HepG2 (cell line): ENCODE measurements around the gene TNIP1. TPM values are rescaled to one million over a fixed set of nuclear protein-coding genes. Genes with fewer than 3 reads are reported as not detected.

Source experiments
- ARID4A ChIP-seq: sonication (generic); formaldehyde crosslinking; IDR thresholded peaks from 2 replicates; pipeline ENCODE4 v1.5.0; 2020; ENCODE audit warnings: mild to moderate bottlenecking, missing genetic modification reagents, borderline replicate concordance
- CBFB ChIP-seq: sonication (generic); formaldehyde crosslinking; IDR thresholded peaks from 2 replicates; pipeline ENCODE4 v1.4.0; 2020; ENCODE audit warnings: missing genetic modification reagents
- ERF ChIP-seq: IDR thresholded peaks from 2 replicates; pipeline ENCODE4 v1.6.1; 2018; ENCODE audit warnings: missing biosample characterization, missing genetic modification reagents
- GFI1 ChIP-seq: sonication (generic); formaldehyde crosslinking; IDR thresholded peaks from 2 replicates; pipeline ENCODE4 v1.5.0; 2020; ENCODE audit warnings: missing genetic modification reagents, mild to moderate bottlenecking, borderline replicate concordance
- HMG20B ChIP-seq: conservative IDR thresholded peaks from 2 replicates; pipeline ENCODE4 v1.6.1; 2016; ENCODE audit warnings: missing genetic modification reagents, missing compliant biosample characterization
- HMGA1 ChIP-seq: sonication (generic); formaldehyde crosslinking; conservative IDR thresholded peaks from 2 replicates; pipeline ENCODE4 v1.4.0; 2020; ENCODE audit warnings: missing genetic modification reagents
- HNRNPL ChIP-seq: fragments of 200-400 bp; formaldehyde crosslinking; IDR thresholded peaks from 2 replicates; pipeline ENCODE4 v1.6.1; 2017; ENCODE audit warnings: mild to moderate bottlenecking, low read depth, low read length
- HOXA7 ChIP-seq: sonication (generic); formaldehyde crosslinking; IDR thresholded peaks from 2 replicates; pipeline ENCODE4 v1.8.1; 2022; ENCODE audit warnings: mild to moderate bottlenecking, missing genetic modification reagents, moderate library complexity
- MAFG ChIP-seq: sonication (generic); formaldehyde crosslinking; IDR thresholded peaks from 2 replicates; pipeline ENCODE4 v1.5.1; 2020; ENCODE audit warnings: mild to moderate bottlenecking, missing genetic modification reagents
- PATZ1 ChIP-seq: sonication (generic); formaldehyde crosslinking; IDR thresholded peaks from 2 replicates; pipeline ENCODE4 v1.4.0; 2020; ENCODE audit warnings: missing genetic modification reagents
- POGK ChIP-seq: sonication (generic); formaldehyde crosslinking; conservative IDR thresholded peaks from 2 replicates; pipeline ENCODE4 v1.8.0; 2022; ENCODE audit warnings: mild to moderate bottlenecking, moderate library complexity, missing genetic modification reagents
- PPARG ChIP-seq: conservative IDR thresholded peaks from 2 replicates; pipeline ENCODE4 v1.6.1; 2016; ENCODE audit warnings: missing biosample characterization, missing genetic modification reagents
- SNAPC5 ChIP-seq: sonication (generic); formaldehyde crosslinking; IDR thresholded peaks from 2 replicates; pipeline ENCODE4 v1.8.1; 2023; ENCODE audit warnings: mild to moderate bottlenecking, missing genetic modification reagents, borderline replicate concordance
- TFAP4 ChIP-seq: sonication (generic); IDR thresholded peaks from 2 replicates; pipeline ENCODE4 v1.6.1; 2016; ENCODE audit warnings: low read depth, borderline replicate concordance
- ZFAT ChIP-seq: sonication (generic); formaldehyde crosslinking; conservative IDR thresholded peaks from 2 replicates; pipeline ENCODE4 v1.8.1; 2023; ENCODE audit warnings: missing genetic modification reagents, inconsistent platforms
- ZNF281 ChIP-seq: sonication (generic); formaldehyde crosslinking; IDR thresholded peaks from 2 replicates; pipeline ENCODE4 v1.4.0; 2020; ENCODE audit warnings: missing genetic modification reagents, borderline replicate concordance
- ZNF569 ChIP-seq: sonication (generic); formaldehyde crosslinking; IDR thresholded peaks from 2 replicates; pipeline ENCODE4 v1.5.0; 2020; ENCODE audit warnings: mild to moderate bottlenecking, missing genetic modification reagents, moderate library complexity, borderline replicate concordance
- ZNF766 ChIP-seq: sonication (generic); formaldehyde crosslinking; IDR thresholded peaks from 2 replicates; pipeline ENCODE4 v1.5.0; 2020; ENCODE audit warnings: missing genetic modification reagents, borderline replicate concordance
- polyA plus RNA-seq, 8 experiments: library from polyadenylated mRNA; depleted of rRNA in 3 of 8; stranded (reverse) in 7 of 8; unstranded in 1 of 8; fragments of >200 nt; fragmentation: Illumina TruSeq in 4 of 8; extraction: Trizol in 4 of 8; gene quantifications; 2 replicates each; pipeline versions ENCODE4 v1.2.1 to v1.2.3, GENCODE V29; 2011 to 2016; ENCODE audit warnings: low read depth in 4 of 8, missing spikeins in 1 of 8, mixed read lengths in 1 of 8; ENCODE audit not compliant: insufficient read depth in 1 of 8
- total RNA-seq, 5 experiments: library from RNA; depleted of rRNA; stranded (reverse); fragments of >200 nt; fragmentation: Illumina TruSeq; extraction: Trizol; gene quantifications; 2 replicates each; pipeline ENCODE4 v1.2.3, GENCODE V29; 2016; ENCODE audit warnings: low read depth in 1 of 5

The TNIP1 gene
- total and polyA plus RNA-seq, 2 of the 13 experiments (the other 11 are each of a cell fraction or from before 2014, with no cell fraction given): 26.2 to 45.9 TPM

GRCh38 chr5:151126199-151126645 lies 45.4 kb upstream of the TNIP1 start (continued):
- TF ChIP-seq ZNF281 (CRISPR knock-in tag) (peak; percentile 55; the same call in 1 of the 2 replicates), HMG20B (CRISPR knock-in tag) (no peak), POGK (no peak), ZFAT (CRISPR knock-in tag) (no peak), ZNF766 (CRISPR knock-in tag) (no peak), PATZ1 (CRISPR knock-in tag) (no peak), HOXA7 (CRISPR knock-in tag) (no peak), SNAPC5 (CRISPR knock-in tag) (no peak), HNRNPL (no peak), HMGA1 (CRISPR knock-in tag) (no peak), TFAP4 (no peak), PPARG (CRISPR knock-in tag) (no peak), ERF (CRISPR knock-in tag) (no peak), GFI1 (no peak), CBFB (peak; percentile 81; the same call in 1 of the 2 replicates), ZNF569 (CRISPR knock-in tag) (no peak), ARID4A (CRISPR knock-in tag) (no peak; the same call in 1 of the 2 replicates), MAFG (no peak)
